Lower leg skin (tissue), 3 donors: Measurements from ENCODE around the gene FOXO4.

Experiments used
- CTCF ChIP-seq, 3 donors: fragments of 450-650 bp; IDR thresholded peaks; one replicate each; pipeline ENCODE4 v1.5.1; 2016; ENCODE audit warnings: antibody characterized with exemption in 3 of 3, mild to moderate bottlenecking in 3 of 3, moderate library complexity in 2 of 3
- POLR2A ChIP-seq, 2 donors: fragments of 450-650 bp; IDR thresholded peaks; one replicate each; pipeline ENCODE4 v1.6.1; 2016 to 2017; ENCODE audit warnings: antibody characterized with exemption in 2 of 2, mild to moderate bottlenecking in 1 of 2, moderate library complexity in 1 of 2

GRCh38 chrX:71100581-71101505 is 5.2 kb downstream of the FOXO4 start:
- TF ChIP-seq POLR2A (IDR thresholded peaks at IDR 0.05): no peak
- no peak for TF ChIP-seq CTCF (IDR thresholded peaks at IDR 0.05)
